Breast epithelium (tissue), 3 donors: ENCODE results near the gene TENT5A.

ENCODE experiments used
- CTCF ChIP-seq, 3 donors: fragments of 450-650 bp; IDR thresholded peaks; one replicate each; pipeline ENCODE4 v1.5.1; 2016 to 2017; ENCODE audit warnings: antibody characterized with exemption in 3 of 3, mild to moderate bottlenecking in 3 of 3, moderate library complexity in 3 of 3
- POLR2A ChIP-seq: fragments of 450-650 bp; IDR thresholded peaks from one replicate; pipeline ENCODE4 v1.6.1; 2016; ENCODE audit warnings: antibody characterized with exemption, mild to moderate bottlenecking, moderate library complexity
- POLR2AphosphoS5 ChIP-seq, 3 donors: sonication (generic); formaldehyde crosslinking; IDR thresholded peaks; one replicate each; pipeline ENCODE4 v1.6.1; 2017; ENCODE audit warnings: antibody characterized with exemption in 3 of 3

GRCh38 chr6:81725127-81725526 lies 27.4 kb downstream of the TENT5A start:
- no peak for TF ChIP-seq POLR2AphosphoS5 (IDR thresholded peaks at IDR 0.05)
- TF ChIP-seq CTCF (IDR thresholded peaks at IDR 0.05) = no peak
- TF ChIP-seq POLR2A = no peak
